SK-N-SH treated with all-trans-retinoic acid at 6 μM for 48 hours (cell line): ENCODE data around the gene TTC34.

Source experiments
- ATAC-seq: fragments of 200-7000 bp; cut with Tn5 transposase; 3 replicates; pipeline ENCODE4 v1.9.1; 2020; ENCODE audit warnings: mild to moderate bottlenecking, moderate library complexity
- ARNTL ChIP-seq: fragments of 450-650 bp; formaldehyde crosslinking; IDR thresholded peaks from 2 replicates; pipeline ENCODE4 v1.5.0; 2020; ENCODE audit warnings: low read depth, mild to moderate bottlenecking, moderate library complexity, borderline replicate concordance
- BACH2 ChIP-seq: fragments of 250-450 bp; sonication (Bioruptor Pico); IDR thresholded peaks from 2 replicates; pipeline ENCODE4 v1.9.0; 2021; ENCODE audit warnings: mild to moderate bottlenecking, borderline replicate concordance
- CSDC2 ChIP-seq: fragments of 250-450 bp; sonication (Bioruptor Pico); IDR thresholded peaks from 2 replicates; pipeline ENCODE4 v1.5.0; 2020; ENCODE audit warnings: mild to moderate bottlenecking, moderate library complexity
- ESRRG ChIP-seq: fragments of 250-450 bp; sonication (Bioruptor Pico); IDR thresholded peaks from 2 replicates; pipeline ENCODE4 v1.6.1; 2021; ENCODE audit warnings: mild to moderate bottlenecking
- GLIS3 ChIP-seq: fragments of 250-450 bp; sonication (Bioruptor Pico); IDR thresholded peaks from 2 replicates; pipeline ENCODE4 v1.5.0; 2020; ENCODE audit warnings: mild to moderate bottlenecking, moderate library complexity
- OSR1 ChIP-seq: fragments of 250-450 bp; sonication (Bioruptor Pico); IDR thresholded peaks from 2 replicates; pipeline ENCODE4 v1.8.0; 2022; ENCODE audit warnings: moderate library complexity, mild to moderate bottlenecking, inconsistent platforms
- PPARA ChIP-seq: fragments of 250-450 bp; sonication (Bioruptor Pico); IDR thresholded peaks from 2 replicates; pipeline ENCODE4 v1.5.0; 2020; ENCODE audit warnings: mild to moderate bottlenecking, borderline replicate concordance
- RARB ChIP-seq: fragments of 250-450 bp; sonication (Bioruptor Pico); IDR thresholded peaks from 2 replicates; pipeline ENCODE4 v1.8.0; 2021; ENCODE audit warnings: mild to moderate bottlenecking, moderate library complexity
- SNAI2 ChIP-seq: fragments of 250-450 bp; sonication (Bioruptor Pico); IDR thresholded peaks from 2 replicates; pipeline ENCODE4 v1.5.0; 2020; ENCODE audit warnings: mild to moderate bottlenecking, moderate library complexity
- TOX ChIP-seq: fragments of 250-450 bp; sonication (Bioruptor Pico); IDR thresholded peaks from 2 replicates; pipeline ENCODE4 v1.8.0; 2021; ENCODE audit warnings: mild to moderate bottlenecking, moderate library complexity, borderline replicate concordance
- ZC3H10 ChIP-seq: fragments of 250-450 bp; sonication (Bioruptor Pico); IDR thresholded peaks from 2 replicates; pipeline ENCODE4 v1.5.1; 2021; ENCODE audit warnings: mild to moderate bottlenecking, moderate library complexity
- ZFP3 ChIP-seq: fragments of 250-450 bp; sonication (Bioruptor Pico); IDR thresholded peaks from 2 replicates; pipeline ENCODE4 v1.5.0; 2020; ENCODE audit warnings: mild to moderate bottlenecking, moderate library complexity
- ZFP30 ChIP-seq: fragments of 450-650 bp; formaldehyde crosslinking; IDR thresholded peaks from 2 replicates; pipeline ENCODE4 v1.5.0; 2022; ENCODE audit warnings: mild to moderate bottlenecking, moderate library complexity
- ZNF565 ChIP-seq: fragments of 450-650 bp; formaldehyde crosslinking; conservative IDR thresholded peaks from 2 replicates; pipeline ENCODE4 v1.5.0; 2020; ENCODE audit warnings: low read depth, mild to moderate bottlenecking, moderate library complexity
- ZNF70 ChIP-seq: fragments of 450-650 bp; formaldehyde crosslinking; IDR thresholded peaks from 2 replicates; pipeline ENCODE4 v1.5.0; 2020; ENCODE audit warnings: mild to moderate bottlenecking, moderate library complexity
- ZNF8 ChIP-seq: fragments of 450-650 bp; formaldehyde crosslinking; IDR thresholded peaks from 2 replicates; pipeline ENCODE4 v1.5.0; 2020; ENCODE audit warnings: mild to moderate bottlenecking, moderate library complexity
- TF ChIP-seq, protein P1 (sequence below): fragments of 250-450 bp; sonication (Bioruptor Pico); IDR thresholded peaks from 2 replicates; pipeline ENCODE4 v1.5.0; 2020; ENCODE audit warnings: mild to moderate bottlenecking, moderate library complexity
- TF ChIP-seq, protein P2 (sequence below): fragments of 250-450 bp; sonication (Bioruptor Pico); IDR thresholded peaks from 2 replicates; pipeline ENCODE4 v1.5.1; 2020; ENCODE audit warnings: low read depth, mild to moderate bottlenecking, moderate library complexity
- TF ChIP-seq, protein P3 (sequence below): fragments of 250-450 bp; sonication (Bioruptor Pico); IDR thresholded peaks from 2 replicates; pipeline ENCODE4 v1.8.0; 2020; ENCODE audit warnings: mild to moderate bottlenecking, moderate library complexity, borderline replicate concordance
- TF ChIP-seq, protein P4 (sequence below): fragments of 250-450 bp; sonication (Bioruptor Pico); IDR thresholded peaks from 2 replicates; pipeline ENCODE4 v1.8.0; 2021; ENCODE audit warnings: low read depth, mild to moderate bottlenecking, moderate library complexity, borderline replicate concordance

Gene TTC34

DNA sequence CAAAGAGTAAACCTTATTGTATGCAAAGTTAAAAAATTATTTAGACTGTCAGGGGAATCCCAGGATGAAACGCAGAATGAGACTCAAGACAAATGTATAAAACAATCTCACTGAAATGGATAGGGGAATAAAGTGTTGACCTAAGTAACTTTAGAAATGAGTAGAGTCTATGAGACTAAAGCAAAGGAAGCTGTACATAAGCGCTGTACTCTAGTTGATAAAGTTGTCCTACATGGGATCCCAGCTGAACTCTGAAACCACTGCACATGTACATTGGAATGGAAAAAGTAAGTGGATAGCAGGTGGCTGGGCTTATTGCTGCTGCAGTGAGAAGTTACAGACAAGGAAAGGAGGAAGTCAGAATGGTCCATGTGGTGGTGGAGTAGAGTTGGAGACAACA lies 187.3 kb downstream of the TTC34 start (continued):
- TF ChIP-seq ZNF565 (CRISPR knock-in tag) (no peak), RARB (CRISPR knock-in tag) (no peak)

DNA sequence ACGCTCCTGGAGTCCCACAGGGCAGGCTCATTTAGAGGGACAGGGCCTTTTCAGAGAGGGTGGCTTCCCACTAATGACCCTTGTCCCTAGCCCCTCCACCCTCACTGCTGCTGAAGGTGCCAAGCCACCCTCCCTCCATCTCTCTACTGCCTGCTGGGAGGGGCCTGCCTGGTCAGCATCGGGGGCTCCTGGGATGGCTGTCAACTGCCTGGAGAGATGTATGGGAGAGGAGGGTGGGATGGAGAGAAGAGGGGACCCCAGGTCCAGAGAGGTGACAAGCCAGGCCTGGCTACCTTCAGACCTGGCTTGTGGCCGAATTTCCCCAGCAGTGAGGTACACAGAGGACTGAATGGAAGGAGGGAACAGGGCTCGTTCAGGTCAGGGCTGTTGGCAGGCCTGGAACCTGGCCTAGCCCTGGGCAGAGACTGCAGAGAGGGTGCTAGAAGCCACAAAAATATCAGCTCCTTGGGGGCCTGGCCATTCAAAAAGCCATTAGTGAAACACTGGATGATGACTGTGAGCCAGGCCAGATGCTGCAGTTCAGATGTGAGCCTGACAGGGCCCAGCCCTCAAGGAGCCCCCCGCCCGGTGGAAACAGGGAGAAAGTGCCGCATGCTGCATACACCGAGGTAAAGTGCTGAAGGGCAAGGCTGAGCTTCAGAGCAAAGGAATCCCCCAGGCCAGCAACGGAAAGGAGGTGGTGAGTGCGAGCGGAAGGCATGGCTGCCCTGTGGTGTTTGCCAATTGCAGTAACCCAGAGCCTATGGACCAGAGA lies 188.7 kb downstream of the TTC34 start:
- no peak for ATAC-seq
- no peak for TF ChIP-seq CSDC2 (CRISPR knock-in tag)
- TF ChIP-seq, all 23 proteins: peak for 0

DNA sequence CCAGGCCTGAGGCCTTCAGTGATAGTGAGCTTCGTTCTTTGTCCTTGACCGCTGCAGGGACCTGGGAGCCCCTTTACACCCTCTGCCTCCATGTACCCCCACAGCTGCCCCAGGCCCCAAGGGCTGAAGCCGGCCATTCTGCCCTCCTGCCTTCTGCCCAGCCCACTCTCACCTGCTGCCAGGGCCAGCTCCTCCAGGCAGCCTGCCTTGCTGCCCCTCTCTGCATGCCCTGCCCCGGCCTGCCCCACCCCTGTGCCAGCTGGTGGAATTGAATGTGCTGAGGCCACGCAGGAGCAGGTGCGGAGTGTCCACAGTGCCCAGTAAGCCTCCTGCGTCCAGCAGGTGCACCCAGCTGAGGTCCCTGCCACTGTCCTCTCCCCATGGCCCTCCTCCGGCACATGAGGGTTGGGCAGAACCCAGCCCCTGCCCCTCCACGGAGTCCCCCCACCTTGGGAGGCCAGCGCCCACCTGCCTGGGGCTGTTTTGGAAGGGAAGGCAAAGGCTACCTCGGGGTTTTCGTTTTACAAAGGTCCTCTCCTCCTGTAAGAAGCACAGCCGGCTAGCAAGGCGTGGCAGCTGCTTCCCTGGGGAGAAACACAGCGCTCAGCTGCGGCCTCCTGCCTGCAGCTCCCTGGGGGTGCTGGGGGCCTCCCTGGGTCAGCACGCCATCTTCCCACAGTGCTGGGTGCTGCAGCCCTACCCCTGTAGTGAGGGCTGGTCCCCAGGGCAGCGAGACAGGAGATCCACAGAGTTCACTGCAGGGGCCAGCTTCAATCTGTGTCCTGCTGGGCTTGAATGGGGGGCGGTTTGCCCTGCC lies 189.7 kb downstream of the TTC34 start:
- TF ChIP-seq, protein P1, sequence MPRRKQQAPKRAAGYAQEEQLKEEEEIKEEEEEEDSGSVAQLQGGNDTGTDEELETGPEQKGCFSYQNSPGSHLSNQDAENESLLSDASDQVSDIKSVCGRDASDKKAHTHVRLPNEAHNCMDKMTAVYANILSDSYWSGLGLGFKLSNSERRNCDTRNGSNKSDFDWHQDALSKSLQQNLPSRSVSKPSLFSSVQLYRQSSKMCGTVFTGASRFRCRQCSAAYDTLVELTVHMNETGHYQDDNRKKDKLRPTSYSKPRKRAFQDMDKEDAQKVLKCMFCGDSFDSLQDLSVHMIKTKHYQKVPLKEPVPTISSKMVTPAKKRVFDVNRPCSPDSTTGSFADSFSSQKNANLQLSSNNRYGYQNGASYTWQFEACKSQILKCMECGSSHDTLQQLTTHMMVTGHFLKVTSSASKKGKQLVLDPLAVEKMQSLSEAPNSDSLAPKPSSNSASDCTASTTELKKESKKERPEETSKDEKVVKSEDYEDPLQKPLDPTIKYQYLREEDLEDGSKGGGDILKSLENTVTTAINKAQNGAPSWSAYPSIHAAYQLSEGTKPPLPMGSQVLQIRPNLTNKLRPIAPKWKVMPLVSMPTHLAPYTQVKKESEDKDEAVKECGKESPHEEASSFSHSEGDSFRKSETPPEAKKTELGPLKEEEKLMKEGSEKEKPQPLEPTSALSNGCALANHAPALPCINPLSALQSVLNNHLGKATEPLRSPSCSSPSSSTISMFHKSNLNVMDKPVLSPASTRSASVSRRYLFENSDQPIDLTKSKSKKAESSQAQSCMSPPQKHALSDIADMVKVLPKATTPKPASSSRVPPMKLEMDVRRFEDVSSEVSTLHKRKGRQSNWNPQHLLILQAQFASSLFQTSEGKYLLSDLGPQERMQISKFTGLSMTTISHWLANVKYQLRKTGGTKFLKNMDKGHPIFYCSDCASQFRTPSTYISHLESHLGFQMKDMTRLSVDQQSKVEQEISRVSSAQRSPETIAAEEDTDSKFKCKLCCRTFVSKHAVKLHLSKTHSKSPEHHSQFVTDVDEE (CRISPR knock-in tag) = no peak
- TF ChIP-seq OSR1 (no peak), ZNF8 (no peak), RARB (CRISPR knock-in tag) (no peak), GLIS3 (no peak), ESRRG (CRISPR knock-in tag) (no peak), ZNF70 (CRISPR knock-in tag) (no peak)
- TF ChIP-seq, protein P2, sequence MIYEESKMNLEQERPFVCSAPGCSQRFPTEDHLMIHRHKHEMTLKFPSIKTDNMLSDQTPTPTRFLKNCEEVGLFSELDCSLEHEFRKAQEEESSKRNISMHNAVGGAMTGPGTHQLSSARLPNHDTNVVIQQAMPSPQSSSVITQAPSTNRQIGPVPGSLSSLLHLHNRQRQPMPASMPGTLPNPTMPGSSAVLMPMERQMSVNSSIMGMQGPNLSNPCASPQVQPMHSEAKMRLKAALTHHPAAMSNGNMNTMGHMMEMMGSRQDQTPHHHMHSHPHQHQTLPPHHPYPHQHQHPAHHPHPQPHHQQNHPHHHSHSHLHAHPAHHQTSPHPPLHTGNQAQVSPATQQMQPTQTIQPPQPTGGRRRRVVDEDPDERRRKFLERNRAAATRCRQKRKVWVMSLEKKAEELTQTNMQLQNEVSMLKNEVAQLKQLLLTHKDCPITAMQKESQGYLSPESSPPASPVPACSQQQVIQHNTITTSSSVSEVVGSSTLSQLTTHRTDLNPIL = no peak
- TF ChIP-seq, protein P3, sequence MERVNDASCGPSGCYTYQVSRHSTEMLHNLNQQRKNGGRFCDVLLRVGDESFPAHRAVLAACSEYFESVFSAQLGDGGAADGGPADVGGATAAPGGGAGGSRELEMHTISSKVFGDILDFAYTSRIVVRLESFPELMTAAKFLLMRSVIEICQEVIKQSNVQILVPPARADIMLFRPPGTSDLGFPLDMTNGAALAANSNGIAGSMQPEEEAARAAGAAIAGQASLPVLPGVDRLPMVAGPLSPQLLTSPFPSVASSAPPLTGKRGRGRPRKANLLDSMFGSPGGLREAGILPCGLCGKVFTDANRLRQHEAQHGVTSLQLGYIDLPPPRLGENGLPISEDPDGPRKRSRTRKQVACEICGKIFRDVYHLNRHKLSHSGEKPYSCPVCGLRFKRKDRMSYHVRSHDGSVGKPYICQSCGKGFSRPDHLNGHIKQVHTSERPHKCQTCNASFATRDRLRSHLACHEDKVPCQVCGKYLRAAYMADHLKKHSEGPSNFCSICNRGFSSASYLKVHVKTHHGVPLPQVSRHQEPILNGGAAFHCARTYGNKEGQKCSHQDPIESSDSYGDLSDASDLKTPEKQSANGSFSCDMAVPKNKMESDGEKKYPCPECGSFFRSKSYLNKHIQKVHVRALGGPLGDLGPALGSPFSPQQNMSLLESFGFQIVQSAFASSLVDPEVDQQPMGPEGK (CRISPR knock-in tag) = no peak
- TF ChIP-seq, protein P4, sequence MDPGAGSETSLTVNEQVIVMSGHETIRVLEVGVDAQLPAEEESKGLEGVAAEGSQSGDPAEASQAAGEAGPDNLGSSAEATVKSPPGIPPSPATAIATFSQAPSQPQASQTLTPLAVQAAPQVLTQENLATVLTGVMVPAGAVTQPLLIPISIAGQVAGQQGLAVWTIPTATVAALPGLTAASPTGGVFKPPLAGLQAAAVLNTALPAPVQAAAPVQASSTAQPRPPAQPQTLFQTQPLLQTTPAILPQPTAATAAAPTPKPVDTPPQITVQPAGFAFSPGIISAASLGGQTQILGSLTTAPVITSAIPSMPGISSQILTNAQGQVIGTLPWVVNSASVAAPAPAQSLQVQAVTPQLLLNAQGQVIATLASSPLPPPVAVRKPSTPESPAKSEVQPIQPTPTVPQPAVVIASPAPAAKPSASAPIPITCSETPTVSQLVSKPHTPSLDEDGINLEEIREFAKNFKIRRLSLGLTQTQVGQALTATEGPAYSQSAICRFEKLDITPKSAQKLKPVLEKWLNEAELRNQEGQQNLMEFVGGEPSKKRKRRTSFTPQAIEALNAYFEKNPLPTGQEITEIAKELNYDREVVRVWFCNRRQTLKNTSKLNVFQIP (CRISPR knock-in tag) = no peak
- ATAC-seq = no peak

DNA sequence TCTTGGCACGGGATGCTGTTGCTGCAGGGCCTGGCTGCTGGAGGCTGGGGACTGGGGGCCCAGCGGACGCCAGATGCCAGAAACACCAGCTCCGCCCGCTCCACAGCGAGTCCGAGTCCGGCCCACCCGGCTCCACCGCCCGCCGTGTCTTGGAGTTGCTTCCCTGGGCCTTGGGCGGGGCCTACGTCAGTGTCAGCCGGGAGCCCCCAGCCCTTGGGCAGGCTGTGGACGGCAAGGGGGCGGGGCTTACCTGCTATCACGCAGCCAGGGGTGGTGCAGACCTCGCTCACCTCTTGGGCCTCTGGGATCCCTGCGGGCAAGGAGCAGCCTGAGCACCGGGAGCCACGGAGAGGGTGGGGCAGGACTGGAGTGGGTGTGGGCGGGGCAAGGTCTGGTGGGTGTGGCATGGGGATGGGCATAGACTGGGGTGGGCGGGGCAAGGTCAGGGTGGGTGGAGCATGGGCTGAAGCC lies 190.4 kb downstream of the TTC34 start:
- TF ChIP-seq SNAI2 (CRISPR knock-in tag) = no peak
- TF ChIP-seq ZFP30 (CRISPR knock-in tag) = no peak
- TF ChIP-seq TOX (CRISPR knock-in tag) = no peak
- TF ChIP-seq ZC3H10 (CRISPR knock-in tag) = no peak
- no peak for TF ChIP-seq PPARA (CRISPR knock-in tag)
- TF ChIP-seq ZNF70 (CRISPR knock-in tag) = no peak
- TF ChIP-seq, protein P3 (CRISPR knock-in tag) = no peak
- TF ChIP-seq BACH2 (CRISPR knock-in tag) = no peak
- TF ChIP-seq ZFP3 (CRISPR knock-in tag) = no peak
- TF ChIP-seq OSR1 = no peak
- TF ChIP-seq ARNTL (CRISPR knock-in tag) = no peak
- TF ChIP-seq, protein P2 = no peak
- ATAC-seq = peak; percentile 66; the same call in 2 of the 3 replicates
